Midbrain (tissue), 1 donor: ENCODE results near the gene EFNA3.

ENCODE experiments used
- DNase-seq: peaks from one replicate; lab custom pipeline; 2025; lab: John Stamatoyannopoulos, UW

The EFNA3 gene

GRCh38 chr1:155133799-155134281 lies 55.2 kb downstream of the EFNA3 start:
- no peak for DNase-seq

GRCh38 chr1:155134322-155134721 lies 55.7 kb downstream of the EFNA3 start:
- DNase-seq, result no peak

GRCh38 chr1:155134880-155135414 lies 56.3 kb downstream of the EFNA3 start:
- peak; percentile 51 for DNase-seq

- peak; percentile 94 for DNase-seq
Observed at GRCh38 chr1:155135415-155136028, 56.9 kb downstream of the EFNA3 start, which contains the start of gene SLC50A1. SLC50A1 (plus strand) TSS chr1:155135852; CDS start chr1:155135912, 60 bp downstream.

GRCh38 chr1:155136748-155137147 lies 58.1 kb downstream of the EFNA3 start:
- DNase-seq, result no peak
